K562 (cell line): Measurements from ENCODE around the gene SLC24A4.

Experiments
- ARID2 ChIP-seq: fragments of 450-650 bp; IDR thresholded peaks from 2 replicates; pipeline ENCODE4 v1.6.1; 2017; ENCODE audit warnings: antibody characterized with exemption, mild to moderate bottlenecking
- CEBPB ChIP-seq: fragments of 450-650 bp; IDR thresholded peaks from 2 replicates; pipeline ENCODE4 v1.6.1; 2016; ENCODE audit warnings: missing genetic modification characterization, missing compliant biosample characterization
- EZH2 ChIP-seq: IDR thresholded peaks from 2 replicates; pipeline ENCODE4 v1.6.1; 2012; ENCODE audit warnings: low read depth, mild to moderate bottlenecking, inconsistent platforms, low read length, borderline replicate concordance
- GABPA ChIP-seq: fragments of 200-800 bp; sonication (Bioruptor generic); conservative IDR thresholded peaks from 2 replicates; pipeline ENCODE4 v1.6.1; 2016; ENCODE audit warnings: low read depth, missing genetic modification characterization, missing compliant biosample characterization
- POLR2A ChIP-seq: fragments of 450-650 bp; conservative IDR thresholded peaks from 2 replicates; pipeline ENCODE4 v1.6.1; 2016
- ZNF384 ChIP-seq: IDR thresholded peaks from 2 replicates; pipeline ENCODE4 v1.6.1; 2012; ENCODE audit warnings: low read depth, low read length, improper control_type of control experiment
- TF ChIP-seq, protein P1 (sequence below): sonication (generic); formaldehyde crosslinking; IDR thresholded peaks from 2 replicates; pipeline ENCODE4 v1.8.1; 2023; ENCODE audit warnings: mild to moderate bottlenecking, missing genetic modification reagents, moderate library complexity

DNA sequence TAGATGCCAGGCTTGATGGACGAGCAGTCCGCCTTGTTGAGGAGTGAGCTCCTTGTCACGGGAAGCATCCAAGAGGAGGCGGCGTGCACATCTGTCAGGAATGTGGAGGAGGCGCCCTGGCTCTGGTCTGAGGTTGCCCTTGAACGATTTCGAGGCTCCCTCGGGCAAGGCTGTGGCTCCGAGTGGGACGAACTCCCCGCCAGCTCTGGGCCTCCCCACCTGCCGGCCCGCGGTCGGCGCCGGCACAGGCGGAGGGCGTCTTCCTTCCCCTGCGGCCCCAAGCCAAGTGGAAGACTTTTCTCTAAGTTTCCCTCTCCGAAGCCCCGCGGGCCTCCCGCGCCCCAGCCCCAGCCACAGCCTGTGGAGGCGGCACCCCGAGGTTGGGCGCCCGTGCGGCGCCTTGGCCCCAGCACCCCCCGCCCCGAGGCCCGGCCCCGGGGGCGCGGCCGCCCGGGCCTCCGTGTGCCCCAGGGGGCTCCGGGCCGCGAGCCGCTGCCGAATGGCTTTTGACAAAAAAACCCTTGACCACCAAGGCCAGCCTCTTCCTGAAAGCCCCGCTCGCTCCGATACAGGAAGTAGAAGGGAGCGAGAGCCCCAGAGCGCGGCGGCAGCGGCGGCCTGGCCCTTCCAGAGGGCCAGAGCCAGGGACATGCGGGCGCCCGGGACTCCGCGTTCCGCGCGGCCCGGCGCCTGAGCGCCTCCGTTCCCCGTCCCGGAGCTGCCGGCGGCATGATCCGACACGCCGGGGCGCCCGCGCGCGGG lies 190.4 kb downstream of the SLC24A4 start, which contains the start of gene RIN3:
- no peak for TF ChIP-seq GABPA (tag)
- no peak for TF ChIP-seq ZNF384
- no peak for TF ChIP-seq CEBPB
- TF ChIP-seq ARID2, result no peak
- no peak for TF ChIP-seq POLR2A
- TF ChIP-seq EZH2, result no peak
- TF ChIP-seq, protein P1, sequence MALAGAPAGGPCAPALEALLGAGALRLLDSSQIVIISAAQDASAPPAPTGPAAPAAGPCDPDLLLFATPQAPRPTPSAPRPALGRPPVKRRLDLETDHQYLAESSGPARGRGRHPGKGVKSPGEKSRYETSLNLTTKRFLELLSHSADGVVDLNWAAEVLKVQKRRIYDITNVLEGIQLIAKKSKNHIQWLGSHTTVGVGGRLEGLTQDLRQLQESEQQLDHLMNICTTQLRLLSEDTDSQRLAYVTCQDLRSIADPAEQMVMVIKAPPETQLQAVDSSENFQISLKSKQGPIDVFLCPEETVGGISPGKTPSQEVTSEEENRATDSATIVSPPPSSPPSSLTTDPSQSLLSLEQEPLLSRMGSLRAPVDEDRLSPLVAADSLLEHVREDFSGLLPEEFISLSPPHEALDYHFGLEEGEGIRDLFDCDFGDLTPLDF (CRISPR knock-in tag), result no peak
